Lower leg skin (tissue), 3 donors: ENCODE measurements around the gene IL24.

Experiments
- CTCF ChIP-seq, 3 donors: fragments of 450-650 bp; IDR thresholded peaks; one replicate each; pipeline ENCODE4 v1.5.1; 2016; ENCODE audit warnings: antibody characterized with exemption in 3 of 3, mild to moderate bottlenecking in 3 of 3, moderate library complexity in 2 of 3
- POLR2A ChIP-seq, 2 donors: fragments of 450-650 bp; IDR thresholded peaks; one replicate each; pipeline ENCODE4 v1.6.1; 2016 to 2017; ENCODE audit warnings: antibody characterized with exemption in 2 of 2, mild to moderate bottlenecking in 1 of 2, moderate library complexity in 1 of 2

- TF ChIP-seq CTCF (IDR thresholded peaks at IDR 0.05) (no peak), POLR2A (IDR thresholded peaks at IDR 0.05) (no peak)
Observed at GRCh38 chr1:206892351-206892984, 4.8 kb upstream of the IL24 start.
